Endothelial cell (in vitro differentiated cells): Measurements from ENCODE around the gene EME1. TPM values are rescaled to one million over a fixed set of nuclear protein-coding genes. Genes with fewer than 3 reads are reported as not detected.
A peak's percentile ranks its signal among the peaks of the same experiment; 100 is the strongest.

Source experiments
- DNase-seq: peaks from one replicate; pipeline ENCODE4 v3.0.0; 2021; ENCODE audit warnings: low spot score
- H3K27ac Mint-ChIP-seq: one replicate; pipeline ENCODE4 v1.8.0; 2021; ENCODE audit warnings: mixed read lengths, inconsistent platforms; ENCODE audit not compliant: unreplicated experiment
- H3K27me3 Mint-ChIP-seq: one replicate; pipeline ENCODE4 v1.8.0; 2021; ENCODE audit warnings: mild to moderate bottlenecking, moderate library complexity, mixed read lengths, inconsistent platforms; ENCODE audit not compliant: unreplicated experiment
- H3K36me3 Mint-ChIP-seq: one replicate; pipeline ENCODE4 v1.8.0; 2021; ENCODE audit warnings: mild to moderate bottlenecking, low read depth, mixed read lengths, inconsistent platforms; ENCODE audit not compliant: unreplicated experiment
- H3K4me1 Mint-ChIP-seq: one replicate; pipeline ENCODE4 v1.8.0; 2021; ENCODE audit warnings: mild to moderate bottlenecking, mixed read lengths, inconsistent platforms; ENCODE audit not compliant: unreplicated experiment
- H3K4me3 Mint-ChIP-seq: one replicate; pipeline ENCODE4 v1.8.0; 2021; ENCODE audit warnings: mild to moderate bottlenecking, mixed read lengths, inconsistent platforms; ENCODE audit not compliant: unreplicated experiment
- H3K9me3 Mint-ChIP-seq: one replicate; pipeline ENCODE4 v1.8.0; 2021; ENCODE audit warnings: mixed read lengths, inconsistent platforms; ENCODE audit not compliant: unreplicated experiment
- CTCF ChIP-seq: fragments of 200-600 bp; sonication (generic); IDR thresholded peaks from one replicate; pipeline ENCODE4 v1.5.0; 2021; ENCODE audit warnings: antibody characterized with exemption; ENCODE audit not compliant: unreplicated experiment
- total RNA-seq: library from RNA; stranded (reverse); fragmentation: NEBNext Ultra II Directional; extraction: Animal tissue kit (Norgen Biotek cat#: 25700); gene quantifications from one replicate; pipeline ENCODE4 v1.2.1, GENCODE V29; 2021; ENCODE audit not compliant: unreplicated experiment

EME1 gene
- total RNA-seq, 1 donor from 2014 or later, result 6.1 TPM

GRCh38 chr17:50337956-50338355 is 35.1 kb upstream of the EME1 start:
- no peak for DNase-seq
- H3K4me3 Mint-ChIP-seq, result no peak overlapping the region
- no peak overlapping the region for H3K27ac Mint-ChIP-seq
- no peaks in the 10 kb centered on the region for H3K27me3 Mint-ChIP-seq
- TF ChIP-seq CTCF, result no peak
- peaks cover 3% of the 10 kb centered on the region for H3K9me3 Mint-ChIP-seq
- H3K4me1 Mint-ChIP-seq, result peaks cover 10% of the 10 kb centered on the region
- H3K36me3 Mint-ChIP-seq, result no peaks in the 10 kb centered on the region

GRCh38 chr17:50338645-50339044 is 34.4 kb upstream of the EME1 start:
- H3K9me3 Mint-ChIP-seq, result peaks cover 3% of the 10 kb centered on the region
- peaks cover 7% of the 10 kb centered on the region for H3K4me1 Mint-ChIP-seq
- no peak overlapping the region for H3K27ac Mint-ChIP-seq
- no peaks in the 10 kb centered on the region for H3K27me3 Mint-ChIP-seq
- no peaks in the 10 kb centered on the region for H3K36me3 Mint-ChIP-seq
- DNase-seq, result no peak
- H3K4me3 Mint-ChIP-seq, result no peak overlapping the region
- no peak for TF ChIP-seq CTCF

- TF ChIP-seq CTCF, result no peak
- H3K9me3 Mint-ChIP-seq, result peaks cover 3% of the 10 kb centered on the region
- H3K4me3 Mint-ChIP-seq, result no peak overlapping the region
- no peaks in the 10 kb centered on the region for H3K27me3 Mint-ChIP-seq
- DNase-seq, result no peak
- peaks cover 5% of the 10 kb centered on the region for H3K4me1 Mint-ChIP-seq
- no peak overlapping the region for H3K27ac Mint-ChIP-seq
- no peaks in the 10 kb centered on the region for H3K36me3 Mint-ChIP-seq
Observed at GRCh38 chr17:50339381-50339780, 33.6 kb upstream of the EME1 start.

- no peak for TF ChIP-seq CTCF
Observed at GRCh38 chr17:50344731-50345365, 28.2 kb upstream of the EME1 start.

GRCh38 chr17:50345432-50346312 is 27.4 kb upstream of the EME1 start, which contains the start of gene XYLT2:
Gene XYLT2 (plus strand): TSS chr17:50346126. CDS start chr17:50346141, 15 bp downstream.
- peaks cover 24% of the 10 kb centered on the region for H3K4me1 Mint-ChIP-seq
- no peak for TF ChIP-seq CTCF
- DNase-seq, result peak; percentile 85

More at GRCh38 chr17:50344731-50345365, 28.2 kb upstream of the EME1 start:
- Mint-ChIP-seq H3K4me3 (peak overlapping the region; percentile 89), H3K27ac (peak overlapping the region; percentile 25), H3K9me3 (no peaks in the 10 kb centered on the region), H3K4me1 (peaks cover 24% of the 10 kb centered on the region), H3K27me3 (peaks cover 12% of the 10 kb centered on the region), H3K36me3 (peaks cover 5% of the 10 kb centered on the region)
- DNase-seq, result no peak

More at GRCh38 chr17:50345432-50346312, 27.4 kb upstream of the EME1 start, which contains the start of gene XYLT2:
- H3K4me3 Mint-ChIP-seq, result peak within 1 kb of the TSS; percentile 94
- no peak within 1 kb of the TSS for H3K27ac Mint-ChIP-seq
- peaks cover 14% of the 10 kb centered on the region for H3K27me3 Mint-ChIP-seq
- peaks cover 5% of the 10 kb centered on the region for H3K36me3 Mint-ChIP-seq
- H3K9me3 Mint-ChIP-seq, result no peaks in the 10 kb centered on the region
